GM12878 (cell line): Measurements from ENCODE around the gene NINL. TPM values are rescaled to one million over a fixed set of nuclear protein-coding genes. Genes with fewer than 3 reads are reported as not detected.

Experiments used
- ATAC-seq: fragments of 200-7000 bp; cut with Tn5 transposase; 3 replicates; pipeline ENCODE4 v1.9.1; 2020; ENCODE audit warnings: mild to moderate bottlenecking, moderate library complexity
- BruUV-seq: library from RNA; stranded (reverse); fragments of 400-500 nt; replicated peaks from 2 replicates; lab custom pipeline; 2021; lab: Mats Ljungman, UMichigan
- CTCF ChIA-PET: fragments of 300-600 bp; sonication (Branson Sonifier 250); formaldehyde crosslinking; extraction: SDS; loops from one replicate; lab custom pipeline; 2021; ENCODE audit warnings: inconsistent platforms; lab: Yijun Ruan, JAX
- POLR2A ChIA-PET: fragments of 350-600 bp; formaldehyde crosslinking; extraction: SDS; loops from one replicate; lab custom pipeline; 2021; ENCODE audit warnings: inconsistent platforms; lab: Charles Lee
- RAD21 ChIA-PET: fragments of 300-600 bp; sonication (Branson Sonifier 250); formaldehyde crosslinking; loops from one replicate; lab custom pipeline; 2023; ENCODE audit warnings: antibody characterized with exemption; ENCODE audit not compliant: unreplicated experiment; lab: Charles Lee
- SMC1A ChIA-PET: fragments of 300-600 bp; sonication (Branson Sonifier 250); formaldehyde crosslinking; loops from one replicate; lab custom pipeline; 2023; ENCODE audit not compliant: unreplicated experiment, uncharacterized antibody; lab: Charles Lee
- DNase-seq: peaks from one replicate; pipeline ENCODE4 v3.0.0-alpha.2; 2011; ENCODE audit warnings: low read depth, low spot score
- FAIRE-seq: peaks from 3 replicates; lab custom pipeline; 2011; peaks lifted over from hg19 to GRCh38; lab: Jason Lieb, UNC
- H2AFZ ChIP-seq: 2 replicates; pipeline ENCODE4 v1.6.0; 2011; ENCODE audit warnings: low read depth, low read length, control low read depth; ENCODE audit not compliant: control insufficient read depth
- H3K27ac ChIP-seq: 2 replicates; pipeline ENCODE4 v1.5.1; 2011; ENCODE audit warnings: control low read depth; ENCODE audit not compliant: control insufficient read depth, insufficient read depth
- H3K27me3 ChIP-seq, 2 experiments: replicated peaks in 1 of 2; 2 replicates each; pipeline versions ENCODE4 v1.6.0 to v1.6.1; 2011; ENCODE audit warnings: low read length in 1 of 2; ENCODE audit not compliant: control insufficient read depth in 2 of 2, insufficient read depth in 2 of 2
- H3K36me3 ChIP-seq, 2 experiments: 2 replicates each; pipeline ENCODE4 v1.5.1; 2011; ENCODE audit warnings: low read length in 1 of 2; ENCODE audit not compliant: control insufficient read depth in 2 of 2, insufficient read depth in 2 of 2
- H3K4me1 ChIP-seq: 2 replicates; pipeline ENCODE4 v1.6.1; 2011; ENCODE audit warnings: mild to moderate bottlenecking, low read length, moderate library complexity, mixed read lengths; ENCODE audit not compliant: control insufficient read depth, insufficient read depth
- H3K4me2 ChIP-seq: 2 replicates; pipeline ENCODE4 v1.6.0; 2011; ENCODE audit warnings: control low read depth; ENCODE audit not compliant: control insufficient read depth, insufficient read depth
- H3K4me3 ChIP-seq: fragments of 200-600 bp; sonication (generic); 2 replicates; pipeline ENCODE4 v1.5.1; 2016
- H3K79me2 ChIP-seq: 2 replicates; pipeline ENCODE4 v1.6.0; 2011; ENCODE audit warnings: low read length; ENCODE audit not compliant: control insufficient read depth, insufficient read depth
- H3K9ac ChIP-seq: 2 replicates; pipeline ENCODE4 v1.8.0; 2011; ENCODE audit warnings: low read length, control low read depth, mixed read lengths; ENCODE audit not compliant: control insufficient read depth, insufficient read depth
- H3K9me3 ChIP-seq: replicated peaks from 3 replicates; pipeline ENCODE4 v1.5.1; 2011; ENCODE audit warnings: mild to moderate bottlenecking, low read length; ENCODE audit not compliant: control insufficient read depth, insufficient read depth
- H4K20me1 ChIP-seq: 2 replicates; pipeline ENCODE4 v1.6.0; 2011; ENCODE audit not compliant: control insufficient read depth, insufficient read depth
- EED ChIP-seq: sonication (generic); IDR thresholded peaks from 2 replicates; pipeline ENCODE4 v1.6.1; 2016; ENCODE audit warnings: antibody characterized with exemption, low read depth
- MTA3 ChIP-seq: IDR thresholded peaks from 2 replicates; pipeline ENCODE4 v1.6.1; 2012; ENCODE audit warnings: low read length, inconsistent platforms, borderline replicate concordance
- NFXL1 ChIP-seq: fragments of 450-650 bp; IDR thresholded peaks from 2 replicates; pipeline ENCODE4 v1.6.1; 2017; ENCODE audit warnings: antibody characterized with exemption, mild to moderate bottlenecking, borderline replicate concordance
- NR2C1 ChIP-seq: fragments of 450-650 bp; IDR thresholded peaks from 2 replicates; pipeline ENCODE4 v1.6.1; 2017; ENCODE audit warnings: antibody characterized with exemption, mild to moderate bottlenecking, moderate library complexity
- RAD21 ChIP-seq: IDR thresholded peaks from 2 replicates; pipeline ENCODE4 v1.6.1; 2011; ENCODE audit warnings: mild to moderate bottlenecking, low read depth, low read length, moderate library complexity; ENCODE audit not compliant: insufficient read depth
- SREBF2 ChIP-seq: IDR thresholded peaks from 2 replicates; pipeline ENCODE4 v1.6.1; 2012; ENCODE audit warnings: mild to moderate bottlenecking, low read length
- ZNF24 ChIP-seq: fragments of 450-650 bp; IDR thresholded peaks from 2 replicates; pipeline ENCODE4 v1.6.1; 2017; ENCODE audit warnings: antibody characterized with exemption, mild to moderate bottlenecking
- ZNF687 ChIP-seq: fragments of 450-650 bp; IDR thresholded peaks from 2 replicates; pipeline ENCODE4 v1.6.1; 2017; ENCODE audit warnings: mild to moderate bottlenecking, moderate library complexity
- WGBS: methylation state at CpG from one replicate; pipeline ENCODE4 v1.1.6; 2016; ENCODE audit warnings: low lambda C conversion rate; ENCODE audit not compliant: insufficient replicate concordance, insufficient coverage; ENCODE audit errors: missing lambda C conversion rate; 5-methylcytosine and 5-hydroxymethylcytosine counted together
- in situ Hi-C: fragments of 300-500 bp; cut with MboI; formaldehyde crosslinking; loops from 9 replicates; pipeline ENCODE4 v1.14.3; 2018; ENCODE audit warnings: mixed read lengths
- intact Hi-C: fragments of 100-400 bp; cut with micrococcal nuclease; formaldehyde crosslinking; loops from one replicate; pipeline ENCODE4 v1.14.2; 2022; ENCODE audit not compliant: unreplicated experiment
- polyA plus RNA-seq, 11 experiments: library from polyadenylated mRNA; depleted of rRNA in 4 of 11; unstranded in 6 of 11; stranded (reverse) in 5 of 11; fragments of >200 nt; fragmentation: Nextera tagmentation in 4 of 11; fragmentation: Illumina TruSeq in 1 of 11; extraction: Ambion mirVana in 4 of 11; extraction: Trizol in 1 of 11; gene quantifications; 1 replicate in 1 of 11; 2 replicates in 10 of 11; pipeline versions ENCODE4 v1.2.1 to v1.2.3, GENCODE V29; 2011 to 2016; ENCODE audit warnings: inconsistent platforms in 2 of 11, missing spikeins in 2 of 11, low read depth in 1 of 11
- total RNA-seq, 4 experiments: library from RNA; depleted of rRNA in 3 of 4; stranded (reverse); fragments of >200 nt in 3 of 4; fragmentation: Illumina TruSeq in 1 of 4; extraction: Trizol in 1 of 4; gene quantifications; 2 replicates each; pipeline versions ENCODE4 v1.2.1 to v1.2.3, GENCODE V29; 2013 to 2021

The NINL gene
- total and polyA plus RNA-seq, 10 of the 15 experiments (the other 5 are each of a cell fraction or from before 2014, with no cell fraction given) = 0.04 to 0.77 (median 0.23) TPM; not detected in 1

- FAIRE-seq (no peak), ATAC-seq (no peak), DNase-seq (no peak)
- WGBS = 41% methylated on average over 10 of the region's 10 CpGs
- Histone ChIP-seq H4K20me1 (no peaks in the 10 kb centered on the region), H3K4me2 (no peak overlapping the region), H3K9me3 (no peaks in the 10 kb centered on the region), H3K27ac (no peak overlapping the region), H3K4me1 (no peaks in the 10 kb centered on the region; the same call in 1 of the 2 replicates), H3K27me3 (no peaks in the 10 kb centered on the region), H3K4me3 (no peak overlapping the region), H2AFZ (no peak overlapping the region), H3K36me3 (no peaks in the 10 kb centered on the region), H3K9ac (no peak overlapping the region), H3K79me2 (no peaks in the 10 kb centered on the region)
- in situ Hi-C loops = no loop called here
- ChIA-PET POLR2A (interaction anchor here (0.6 kb wide), 1 partner anchor 29 kb away, joined by 3 read pairs; no protein-coding TSS in a partner anchor), SMC1A (no interaction called here), CTCF (no interaction called here), RAD21 (no interaction called here)
- no TSS peak for BruUV-seq
- intact Hi-C loops = no loop called here
- TF ChIP-seq SREBF2 (no peak), MTA3 (no peak), NFXL1 (no peak), RAD21 (no peak), NR2C1 (no peak), ZNF687 (no peak), ZNF24 (no peak), EED (no peak)
These were observed 35.4 kb downstream of the NINL start for GRCh38 chr20:25549843-25550477.
